Smooth muscle cell (in vitro differentiated cells): Measurements from ENCODE around the gene DMD. TPM values are rescaled to one million over a fixed set of nuclear protein-coding genes. Genes with fewer than 3 reads are reported as not detected.

Experiments
- DNase-seq: peaks from one replicate; lab custom pipeline; 2025; ENCODE audit not compliant: unreplicated experiment; lab: John Stamatoyannopoulos, UW
- H2AFZ ChIP-seq: fragments of 200-600 bp; sonication (generic); 2 replicates; pipeline ENCODE4 v1.6.0; 2016; ENCODE audit warnings: antibody characterized with exemption, low read depth, mild to moderate bottlenecking
- H3F3A ChIP-seq: fragments of 200-600 bp; sonication (generic); 2 replicates; pipeline ENCODE4 v1.6.0; 2017; ENCODE audit warnings: antibody characterized with exemption, low read depth
- H3K27ac ChIP-seq: fragments of 200-600 bp; sonication (generic); 2 replicates; pipeline ENCODE4 v1.5.1; 2016; ENCODE audit warnings: low read depth, mild to moderate bottlenecking
- H3K27me3 ChIP-seq: fragments of 200-600 bp; sonication (generic); 2 replicates; pipeline ENCODE4 v1.6.1; 2016; ENCODE audit warnings: low read depth, mild to moderate bottlenecking
- H3K36me3 ChIP-seq: fragments of 200-600 bp; sonication (generic); 2 replicates; pipeline ENCODE4 v1.5.1; 2016; ENCODE audit warnings: low read depth
- H3K4me1 ChIP-seq: fragments of 200-600 bp; sonication (generic); 2 replicates; pipeline ENCODE4 v1.5.1; 2016; ENCODE audit warnings: low read depth
- H3K4me2 ChIP-seq: fragments of 200-600 bp; sonication (generic); 2 replicates; pipeline ENCODE4 v1.6.0; 2016; ENCODE audit warnings: mild to moderate bottlenecking
- H3K4me3 ChIP-seq: fragments of 200-600 bp; sonication (generic); 2 replicates; pipeline ENCODE4 v1.5.1; 2016; ENCODE audit warnings: mild to moderate bottlenecking
- H3K79me2 ChIP-seq: fragments of 200-600 bp; sonication (generic); 2 replicates; pipeline ENCODE4 v1.6.0; 2016; ENCODE audit warnings: low read depth, mild to moderate bottlenecking
- H3K9ac ChIP-seq: fragments of 200-600 bp; sonication (generic); 2 replicates; pipeline ENCODE4 v1.6.0; 2016; ENCODE audit warnings: low read depth
- H3K9me3 ChIP-seq: fragments of 200-600 bp; sonication (generic); replicated peaks from 2 replicates; pipeline ENCODE4 v1.5.1; 2016; ENCODE audit warnings: low read depth
- H4K20me1 ChIP-seq: fragments of 200-600 bp; sonication (generic); 2 replicates; pipeline ENCODE4 v1.6.0; 2016; ENCODE audit warnings: low read depth
- WGBS: methylation state at CpG from one replicate; pipeline ENCODE4 v1.1.7; 2016; ENCODE audit warnings: low lambda C conversion rate; 5-methylcytosine and 5-hydroxymethylcytosine counted together
- polyA plus RNA-seq: library from polyadenylated mRNA; unstranded; fragments of >200 nt; fragmentation: Nextera tagmentation; extraction: Ambion mirVana; gene quantifications from 2 replicates; pipeline ENCODE4 v1.2.1, GENCODE V29; 2016
- total RNA-seq: library from RNA; depleted of rRNA; stranded (reverse); fragments of >200 nt; gene quantifications from 2 replicates; pipeline ENCODE4 v1.2.3, GENCODE V29; 2014
- TF ChIP-seq, protein P1 (sequence below): fragments of 200-600 bp; sonication (generic); IDR thresholded peaks from 2 replicates; pipeline ENCODE4 v1.5.1; 2017; ENCODE audit warnings: borderline replicate concordance, mild to moderate bottlenecking, antibody characterized with exemption; ENCODE audit not compliant: insufficient read depth, poor library complexity, severe bottlenecking

DMD gene
- total and polyA plus RNA-seq, 2 experiments from 2014 or later: 12.3 to 12.6 TPM

DNA sequence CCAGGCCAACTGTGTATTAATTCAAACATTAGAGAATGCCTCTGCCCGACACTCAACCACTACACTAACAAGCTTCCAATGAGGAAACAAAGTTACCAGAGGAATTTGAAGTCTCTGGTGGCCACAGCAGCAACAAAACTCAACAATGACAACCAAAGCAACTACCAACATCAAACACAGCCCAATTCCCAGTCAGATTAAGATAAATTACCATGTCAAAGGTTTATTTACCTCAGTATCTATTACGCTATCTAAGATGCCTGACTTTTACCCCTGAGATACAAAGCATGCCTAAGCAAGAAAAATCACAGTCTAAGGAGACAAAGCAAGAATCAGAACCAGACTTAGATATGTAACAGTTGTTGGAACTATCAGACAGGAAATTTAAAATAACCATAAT is 1909.4 kb downstream of the DMD start:
- Histone ChIP-seq H3F3A (no peaks in the 10 kb centered on the region), H3K36me3 (no peaks in the 10 kb centered on the region)

DNA sequence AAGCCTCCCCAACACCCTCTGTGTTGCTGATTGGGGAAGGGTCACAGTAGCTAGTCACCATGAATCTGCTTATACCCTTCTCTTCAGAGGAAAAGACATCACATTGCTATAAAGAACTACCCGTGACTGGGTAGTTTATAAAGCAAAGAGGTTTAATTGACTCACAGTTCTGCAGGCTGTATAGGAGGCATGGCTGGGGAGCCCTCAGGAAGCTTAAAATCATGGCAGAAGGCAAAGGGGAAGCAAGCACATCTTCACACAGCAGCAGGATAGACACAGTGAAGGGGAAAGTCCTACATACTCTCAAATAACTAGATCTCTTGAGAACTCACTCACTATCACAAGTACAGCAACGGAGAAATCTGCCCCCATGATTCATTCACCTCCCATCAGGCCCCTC is 1910.1 kb downstream of the DMD start:
- Histone ChIP-seq H3K27me3 (no peaks in the 10 kb centered on the region), H3K79me2 (no peaks in the 10 kb centered on the region), H3K9ac (no peak overlapping the region), H3K36me3 (no peaks in the 10 kb centered on the region), H3K4me2 (no peak overlapping the region), H3F3A (no peaks in the 10 kb centered on the region), H3K4me1 (no peaks in the 10 kb centered on the region), H3K27ac (no peak overlapping the region), H2AFZ (no peak overlapping the region), H4K20me1 (no peaks in the 10 kb centered on the region), H3K4me3 (no peak overlapping the region), H3K9me3 (no peaks in the 10 kb centered on the region)
- DNase-seq: no peak
- TF ChIP-seq, protein P1, sequence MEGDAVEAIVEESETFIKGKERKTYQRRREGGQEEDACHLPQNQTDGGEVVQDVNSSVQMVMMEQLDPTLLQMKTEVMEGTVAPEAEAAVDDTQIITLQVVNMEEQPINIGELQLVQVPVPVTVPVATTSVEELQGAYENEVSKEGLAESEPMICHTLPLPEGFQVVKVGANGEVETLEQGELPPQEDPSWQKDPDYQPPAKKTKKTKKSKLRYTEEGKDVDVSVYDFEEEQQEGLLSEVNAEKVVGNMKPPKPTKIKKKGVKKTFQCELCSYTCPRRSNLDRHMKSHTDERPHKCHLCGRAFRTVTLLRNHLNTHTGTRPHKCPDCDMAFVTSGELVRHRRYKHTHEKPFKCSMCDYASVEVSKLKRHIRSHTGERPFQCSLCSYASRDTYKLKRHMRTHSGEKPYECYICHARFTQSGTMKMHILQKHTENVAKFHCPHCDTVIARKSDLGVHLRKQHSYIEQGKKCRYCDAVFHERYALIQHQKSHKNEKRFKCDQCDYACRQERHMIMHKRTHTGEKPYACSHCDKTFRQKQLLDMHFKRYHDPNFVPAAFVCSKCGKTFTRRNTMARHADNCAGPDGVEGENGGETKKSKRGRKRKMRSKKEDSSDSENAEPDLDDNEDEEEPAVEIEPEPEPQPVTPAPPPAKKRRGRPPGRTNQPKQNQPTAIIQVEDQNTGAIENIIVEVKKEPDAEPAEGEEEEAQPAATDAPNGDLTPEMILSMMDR: no peak
- 62% methylated on average over 2 of the region's 2 CpGs for WGBS

More for the DNA sequence above, 1909.4 kb downstream of the DMD start:
- WGBS: 62% methylated on average over 2 of the region's 2 CpGs
- H3K9me3 ChIP-seq: no peaks in the 10 kb centered on the region
- no peaks in the 10 kb centered on the region for H3K4me1 ChIP-seq
- no peaks in the 10 kb centered on the region for H4K20me1 ChIP-seq
- H3K27ac ChIP-seq: no peak overlapping the region
- H3K9ac ChIP-seq: no peak overlapping the region
- no peak for DNase-seq
- H3K79me2 ChIP-seq: no peaks in the 10 kb centered on the region
- H3K27me3 ChIP-seq: no peaks in the 10 kb centered on the region
- no peak overlapping the region for H3K4me3 ChIP-seq
- TF ChIP-seq, protein P1: no peak
- no peak overlapping the region for H3K4me2 ChIP-seq
- no peak overlapping the region for H2AFZ ChIP-seq

DNA sequence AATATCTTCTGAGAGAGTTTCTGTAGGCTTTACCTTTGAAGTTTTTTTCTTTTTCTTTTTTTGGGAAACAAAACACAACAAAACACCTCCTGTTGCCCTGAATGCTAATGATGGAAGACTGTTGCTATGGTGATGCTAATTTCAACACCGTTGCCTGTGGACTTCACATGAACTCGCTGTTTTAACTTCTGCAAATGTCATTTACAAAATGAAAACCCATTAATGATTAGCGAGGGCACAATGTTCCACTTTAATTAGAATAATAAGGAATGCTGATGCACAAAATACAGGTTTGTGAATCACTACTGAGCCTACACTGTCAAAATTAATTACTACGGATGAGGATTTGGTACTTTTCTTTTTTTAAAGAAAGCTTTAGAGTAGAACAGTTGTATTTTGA is 1912.4 kb downstream of the DMD start:
- Histone ChIP-seq H3F3A (no peaks in the 10 kb centered on the region), H2AFZ (no peak overlapping the region), H3K27ac (no peak overlapping the region), H3K27me3 (no peaks in the 10 kb centered on the region), H3K4me3 (no peak overlapping the region), H3K4me1 (no peaks in the 10 kb centered on the region), H3K79me2 (no peaks in the 10 kb centered on the region), H3K9ac (no peak overlapping the region), H3K4me2 (no peak overlapping the region), H4K20me1 (no peaks in the 10 kb centered on the region), H3K36me3 (no peaks in the 10 kb centered on the region), H3K9me3 (no peaks in the 10 kb centered on the region)
- TF ChIP-seq, protein P1: no peak
- WGBS: 71% methylated on average over 4 of the region's 4 CpGs
- no peak for DNase-seq

DNA sequence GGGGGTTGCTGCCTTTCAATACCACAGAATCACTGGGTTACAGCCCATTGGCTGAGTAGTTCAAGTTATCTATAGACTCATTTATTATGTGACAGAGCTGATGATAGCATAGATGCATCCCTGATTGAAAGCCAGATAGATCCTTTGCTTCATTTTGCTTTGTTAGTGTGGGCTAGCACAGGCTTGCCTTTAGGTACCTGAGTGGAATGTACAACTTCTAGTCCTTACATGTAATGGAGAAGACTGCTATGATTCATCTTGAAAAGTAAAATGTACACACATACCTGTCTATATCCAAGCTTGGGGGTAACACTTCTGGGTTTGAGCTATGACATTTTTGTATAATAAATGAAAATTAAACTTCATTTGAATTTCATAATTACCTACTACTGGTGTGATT is 1913.5 kb downstream of the DMD start:
- Histone ChIP-seq H3K4me1 (no peaks in the 10 kb centered on the region), H4K20me1 (no peaks in the 10 kb centered on the region), H3K4me3 (no peak overlapping the region), H3K27me3 (no peaks in the 10 kb centered on the region), H3K27ac (no peak overlapping the region), H3K9ac (no peak overlapping the region), H3K79me2 (no peaks in the 10 kb centered on the region), H3F3A (no peaks in the 10 kb centered on the region), H3K4me2 (no peak overlapping the region), H3K9me3 (no peaks in the 10 kb centered on the region), H3K36me3 (no peaks in the 10 kb centered on the region), H2AFZ (no peak overlapping the region)
- TF ChIP-seq, protein P1: no peak
- no peak for DNase-seq
